NT2/D1 (cell line): ENCODE data around the gene PAQR6.

Experiments used
- DNase-seq: peaks from one replicate; pipeline ENCODE4 v3.0.0-alpha.2; 2011; ENCODE audit warnings: low read depth, low spot score
- H3K27me3 ChIP-seq: 2 replicates; pipeline ENCODE4 v1.6.0; 2011; ENCODE audit warnings: mild to moderate bottlenecking; ENCODE audit not compliant: insufficient read length, insufficient read depth
- H3K36me3 ChIP-seq: 2 replicates; pipeline ENCODE4 v1.6.1; 2011; ENCODE audit warnings: mild to moderate bottlenecking, low read length, mixed read lengths; ENCODE audit not compliant: insufficient read depth, insufficient read length
- H3K4me1 ChIP-seq: 2 replicates; pipeline ENCODE4 v1.5.1; 2011; ENCODE audit not compliant: insufficient read depth, insufficient read length
- H3K4me3 ChIP-seq: 2 replicates; pipeline ENCODE4 v1.5.1; 2011; ENCODE audit warnings: low read depth; ENCODE audit not compliant: insufficient read length
- H3K9ac ChIP-seq: 2 replicates; pipeline ENCODE4 v1.6.0; 2011; ENCODE audit warnings: low read depth; ENCODE audit not compliant: insufficient read length
- H3K9me3 ChIP-seq: 2 replicates; pipeline ENCODE4 v1.5.1; 2011; ENCODE audit warnings: mild to moderate bottlenecking, low read length; ENCODE audit not compliant: insufficient read depth
- SUZ12 ChIP-seq: IDR thresholded peaks from 2 replicates; pipeline ENCODE4 v1.6.1; 2011; ENCODE audit not compliant: insufficient read length, insufficient read depth; ENCODE audit errors: extremely low read depth
- YY1 ChIP-seq: IDR thresholded peaks from 2 replicates; pipeline ENCODE4 v1.6.1; 2011; ENCODE audit not compliant: insufficient read length, insufficient read depth
- ZNF274 ChIP-seq: IDR thresholded peaks from 2 replicates; pipeline ENCODE4 v1.6.1; 2011; ENCODE audit warnings: mild to moderate bottlenecking, low read depth, low read length

Gene PAQR6, protein sequence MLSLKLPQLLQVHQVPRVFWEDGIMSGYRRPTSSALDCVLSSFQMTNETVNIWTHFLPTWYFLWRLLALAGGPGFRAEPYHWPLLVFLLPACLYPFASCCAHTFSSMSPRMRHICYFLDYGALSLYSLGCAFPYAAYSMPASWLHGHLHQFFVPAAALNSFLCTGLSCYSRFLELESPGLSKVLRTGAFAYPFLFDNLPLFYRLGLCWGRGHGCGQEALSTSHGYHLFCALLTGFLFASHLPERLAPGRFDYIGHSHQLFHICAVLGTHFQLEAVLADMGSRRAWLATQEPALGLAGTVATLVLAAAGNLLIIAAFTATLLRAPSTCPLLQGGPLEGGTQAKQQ

DNA sequence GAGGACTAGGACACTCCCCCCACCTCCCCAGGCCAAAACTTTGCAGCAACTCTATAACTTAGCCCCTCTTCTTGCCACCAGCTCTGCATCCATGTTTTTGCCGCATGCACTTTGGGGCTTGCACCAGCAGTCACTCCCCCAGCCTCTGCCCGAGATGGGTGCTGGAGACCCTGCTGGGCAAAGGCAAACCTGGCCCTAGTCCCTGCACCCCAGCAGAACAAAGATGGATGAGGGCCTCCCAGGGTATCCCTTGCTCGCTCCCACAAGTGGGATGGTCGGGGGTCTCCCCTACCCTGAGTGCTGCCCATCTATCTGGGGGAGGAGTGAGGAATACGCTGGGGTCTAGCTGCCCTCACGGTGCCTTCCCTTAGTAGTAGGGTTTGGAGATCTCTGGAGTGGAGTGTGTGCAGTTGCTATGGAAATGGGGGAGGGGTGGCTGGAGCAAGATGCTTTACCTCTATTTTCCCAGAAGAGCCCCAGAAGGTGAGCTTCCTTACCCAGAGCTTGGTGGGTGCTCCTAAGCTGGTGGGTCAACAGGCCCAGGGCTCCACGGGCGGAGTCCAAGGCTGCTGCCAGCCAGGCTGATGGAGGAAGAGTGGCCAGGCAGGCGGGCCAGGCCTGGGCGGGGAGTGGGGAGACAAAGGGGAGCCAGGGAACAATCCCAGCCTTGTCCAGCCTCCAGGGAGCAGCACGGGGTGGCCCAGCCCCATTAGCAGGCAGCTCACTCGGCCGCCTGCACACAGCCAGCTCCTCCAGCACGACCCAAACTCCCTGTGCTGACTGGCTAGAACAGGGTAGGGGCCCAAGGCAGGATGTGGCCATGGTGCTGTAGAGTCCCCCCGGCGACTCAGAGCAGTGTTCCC is at the start of gene PAQR6:
Gene PAQR6, minus strand, starts transcription at position 597 of the 863 bp plus-strand sequence. CDS start 1,325 bp downstream, outside the sequence.
- H3K4me3 ChIP-seq: no peak within 1 kb of the TSS
- no peak for DNase-seq
- TF ChIP-seq ZNF274: no peak
- no peaks in the 10 kb centered on the region for H3K9me3 ChIP-seq
- H3K9ac ChIP-seq: no peak within 1 kb of the TSS
- no peaks in the 10 kb centered on the region for H3K27me3 ChIP-seq
- peaks cover 47% of the 10 kb centered on the region for H3K4me1 ChIP-seq
- peaks cover 87% of the 10 kb centered on the region for H3K36me3 ChIP-seq

DNA sequence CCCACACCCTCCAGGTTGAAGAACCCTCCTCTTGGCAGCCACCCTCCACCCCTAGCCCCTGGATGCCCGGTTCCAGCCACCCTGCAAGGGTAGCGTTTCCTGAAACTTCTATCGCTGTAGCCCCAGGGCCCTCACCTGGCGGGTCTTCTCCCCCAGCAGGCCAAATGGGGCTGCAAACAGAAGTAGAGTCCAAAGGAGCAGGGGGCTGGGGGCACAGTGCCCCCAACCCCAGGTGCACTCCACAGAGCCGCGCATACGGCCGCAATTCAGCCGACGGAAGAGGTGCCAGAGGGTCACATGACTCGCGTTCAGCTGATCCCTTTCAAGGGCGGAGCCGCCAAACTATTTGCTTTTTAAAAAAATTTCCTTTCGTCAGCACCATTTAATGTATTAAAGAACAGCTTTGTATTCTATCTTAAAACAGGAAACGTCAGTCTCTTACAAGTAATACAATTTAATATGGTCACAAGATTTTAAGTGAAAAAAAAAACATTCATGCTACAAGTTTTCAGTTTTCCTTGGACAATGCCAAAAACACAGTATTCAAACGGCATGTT is 47.6 kb upstream of the PAQR6 start, which contains the start of gene GLMP:
Gene GLMP, minus strand, starts transcription at position 289 of the 557 bp plus-strand sequence. Its CDS starts 34 bp downstream, at position 255.
- Histone ChIP-seq H3K4me3 (peak within 1 kb of the TSS; percentile 82), H3K9ac (peak within 1 kb of the TSS; percentile 85), H3K9me3 (no peaks in the 10 kb centered on the region), H3K4me1 (peaks cover 9% of the 10 kb centered on the region), H3K27me3 (no peaks in the 10 kb centered on the region), H3K36me3 (peaks cover 30% of the 10 kb centered on the region)
- TF ChIP-seq YY1 (no peak), SUZ12 (no peak), ZNF274 (no peak)
- DNase-seq: peak; percentile 44

- Histone ChIP-seq H3K27me3 (no peaks in the 10 kb centered on the region), H3K9ac (no peak overlapping the region), H3K9me3 (no peaks in the 10 kb centered on the region), H3K36me3 (peaks cover 41% of the 10 kb centered on the region), H3K4me1 (peaks cover 9% of the 10 kb centered on the region), H3K4me3 (no peak overlapping the region)
- DNase-seq: no peak
- TF ChIP-seq YY1: no peak
- TF ChIP-seq SUZ12: no peak
- TF ChIP-seq ZNF274: no peak
These were observed 46.0 kb upstream of the PAQR6 start for GRCh38 chr1:156293895-156294294.

- H3K36me3 ChIP-seq: peaks cover 50% of the 10 kb centered on the region
- no peaks in the 10 kb centered on the region for H3K27me3 ChIP-seq
- no peak for TF ChIP-seq SUZ12
- no peak for TF ChIP-seq ZNF274
- no peak for TF ChIP-seq YY1
- H3K9me3 ChIP-seq: no peaks in the 10 kb centered on the region
- no peak for DNase-seq
- H3K4me3 ChIP-seq: no peak overlapping the region
- peaks cover 9% of the 10 kb centered on the region for H3K4me1 ChIP-seq
- H3K9ac ChIP-seq: no peak overlapping the region
These were observed 45.2 kb upstream of the PAQR6 start for GRCh38 chr1:156293098-156293434.

DNA sequence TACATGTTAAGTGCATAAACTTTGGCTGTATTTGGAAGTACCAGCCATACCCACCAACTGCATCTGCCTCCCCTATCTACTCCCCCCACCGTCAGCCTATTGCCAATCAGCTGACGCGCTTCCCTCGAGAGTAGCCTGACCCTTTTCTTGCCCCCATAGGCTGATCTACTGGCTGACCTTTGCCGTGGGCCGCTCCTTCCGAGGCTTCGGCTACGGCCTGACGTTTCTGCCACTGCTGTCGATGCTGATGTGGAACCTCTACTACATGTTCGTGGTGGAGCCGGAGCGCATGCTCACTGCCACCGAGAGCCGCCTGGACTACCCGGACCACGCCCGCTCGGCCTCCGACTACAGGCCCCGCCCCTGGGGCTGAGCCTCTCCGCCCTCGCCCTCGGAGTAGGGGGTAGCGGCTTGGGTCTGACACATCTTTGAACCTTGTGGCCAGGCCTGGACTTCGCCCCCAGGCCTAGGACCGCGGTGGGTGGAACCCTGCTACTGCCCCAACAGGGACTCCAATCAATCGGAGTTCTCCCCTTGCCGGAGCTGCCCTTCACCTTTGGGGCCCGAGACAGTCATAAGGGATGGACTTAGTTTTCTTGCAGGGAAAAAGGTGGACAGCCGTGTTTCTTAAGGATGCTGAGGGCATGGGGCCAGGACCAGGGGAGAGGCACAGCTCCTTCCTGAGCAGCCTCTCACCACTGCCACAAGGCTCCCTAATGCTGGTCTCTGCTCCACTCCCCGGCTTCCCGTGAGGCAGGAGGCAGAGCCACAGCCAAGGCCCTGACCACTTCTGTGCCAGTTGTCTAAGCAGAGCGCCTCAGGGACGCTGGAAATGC is 43.6 kb upstream of the PAQR6 start:
- H3K27me3 ChIP-seq: no peaks in the 10 kb centered on the region
- H3K4me1 ChIP-seq: peaks cover 9% of the 10 kb centered on the region
- peak overlapping the region; percentile 58 for H3K9ac ChIP-seq
- peak overlapping the region; percentile 2 for H3K4me3 ChIP-seq
- H3K9me3 ChIP-seq: no peaks in the 10 kb centered on the region
- peaks cover 61% of the 10 kb centered on the region for H3K36me3 ChIP-seq
- TF ChIP-seq ZNF274 (no peak), SUZ12 (no peak), YY1 (no peak)
- peak; percentile 63 for DNase-seq

- H3K4me1 ChIP-seq: peaks cover 9% of the 10 kb centered on the region
- TF ChIP-seq YY1 (no peak), ZNF274 (no peak), SUZ12 (no peak)
- peaks cover 76% of the 10 kb centered on the region for H3K36me3 ChIP-seq
These were observed 42.0 kb upstream of the PAQR6 start for GRCh38 chr1:156289857-156290256.

More at GRCh38 chr1:156289857-156290256, 42.0 kb upstream of the PAQR6 start:
- no peak overlapping the region for H3K9ac ChIP-seq
- DNase-seq: no peak
- no peak overlapping the region for H3K4me3 ChIP-seq
- no peaks in the 10 kb centered on the region for H3K9me3 ChIP-seq
- no peaks in the 10 kb centered on the region for H3K27me3 ChIP-seq
